Liver (tissue), 9 donors: ENCODE data around the gene ACTN1. TPM values are rescaled to one million over a fixed set of nuclear protein-coding genes. Genes with fewer than 3 reads are reported as not detected.

Experiments
- DNase-seq: peaks from one replicate; pipeline ENCODE4 v3.0.0-alpha.2; 2017; ENCODE audit warnings: low spot score
- H3K27ac ChIP-seq, 2 donors: one replicate each; pipeline ENCODE4 v1.7.0; 2013; ENCODE audit warnings: inconsistent platforms in 2 of 2, low read length in 2 of 2, control low read depth in 1 of 2, low read depth in 1 of 2, mild to moderate bottlenecking in 1 of 2
- H3K27me3 ChIP-seq, 4 donors: one replicate each; pipeline versions ENCODE4 v1.6.1 to v1.7.0; 2013; ENCODE audit warnings: low read length in 3 of 4, inconsistent platforms in 1 of 4, mild to moderate bottlenecking in 1 of 4, moderate library complexity in 1 of 4; ENCODE audit not compliant: control insufficient read depth in 4 of 4, insufficient read depth in 4 of 4
- H3K36me3 ChIP-seq, 4 donors: one replicate each; pipeline versions ENCODE4 v1.6.1 to v1.7.0; 2013; ENCODE audit warnings: low read length in 3 of 4, mild to moderate bottlenecking in 3 of 4, low read depth in 1 of 4, moderate library complexity in 1 of 4; ENCODE audit not compliant: control insufficient read depth in 4 of 4, insufficient read depth in 3 of 4
- H3K4me1 ChIP-seq, 4 donors: one replicate each; pipeline versions ENCODE4 v1.6.1 to v1.7.0; 2013; ENCODE audit warnings: low read length in 3 of 4, mild to moderate bottlenecking in 3 of 4, moderate library complexity in 1 of 4; ENCODE audit not compliant: control insufficient read depth in 4 of 4, insufficient read depth in 4 of 4
- H3K4me3 ChIP-seq, 3 donors: one replicate each; pipeline versions ENCODE4 v1.6.1 to v1.7.0; 2013; ENCODE audit warnings: low read length in 3 of 3, control low read depth in 1 of 3, low read depth in 1 of 3, mild to moderate bottlenecking in 1 of 3
- H3K9ac ChIP-seq, 2 donors: one replicate each; pipeline ENCODE4 v1.7.0; 2013; ENCODE audit warnings: low read length in 2 of 2, mild to moderate bottlenecking in 2 of 2, moderate library complexity in 2 of 2, control low read depth in 1 of 2, low read depth in 1 of 2
- H3K9me3 ChIP-seq, 4 donors: one replicate each; pipeline versions ENCODE4 v1.6.1 to v1.7.0; 2013; ENCODE audit warnings: low read length in 3 of 4; ENCODE audit not compliant: control insufficient read depth in 4 of 4
- ATF3 ChIP-seq: IDR thresholded peaks from 2 replicates; pipeline ENCODE4 v1.6.1; 2016; ENCODE audit warnings: antibody characterized with exemption
- EGR1 ChIP-seq, 2 donors: IDR thresholded peaks; 2 replicates each; pipeline ENCODE4 v1.6.1; 2016 to 2018; ENCODE audit warnings: antibody characterized with exemption in 2 of 2, low read depth in 2 of 2
- FOXA1 ChIP-seq: IDR thresholded peaks from 2 replicates; pipeline ENCODE4 v1.6.1; 2016; ENCODE audit warnings: antibody characterized with exemption
- FOXA2 ChIP-seq: IDR thresholded peaks from 2 replicates; pipeline ENCODE4 v1.6.1; 2016; ENCODE audit warnings: antibody characterized with exemption
- GABPA ChIP-seq, 2 donors: IDR thresholded peaks in 1 of 2; conservative IDR thresholded peaks in 1 of 2; 2 replicates each; pipeline ENCODE4 v1.6.1; 2016; ENCODE audit warnings: antibody characterized with exemption in 2 of 2, mild to moderate bottlenecking in 1 of 2, moderate library complexity in 1 of 2
- HNF4A ChIP-seq, 2 donors: conservative IDR thresholded peaks; 2 replicates each; pipeline ENCODE4 v1.6.1; 2016; ENCODE audit warnings: antibody characterized with exemption in 2 of 2, mild to moderate bottlenecking in 2 of 2
- HNF4G ChIP-seq: IDR thresholded peaks from 2 replicates; pipeline ENCODE4 v1.6.1; 2016; ENCODE audit warnings: antibody characterized with exemption
- JUND ChIP-seq, 2 donors: IDR thresholded peaks; 2 replicates each; pipeline ENCODE4 v1.6.1; 2016; ENCODE audit warnings: antibody characterized with exemption in 2 of 2
- MAX ChIP-seq: IDR thresholded peaks from 2 replicates; pipeline ENCODE4 v1.6.1; 2016; ENCODE audit warnings: antibody characterized with exemption
- NR2F2 ChIP-seq: IDR thresholded peaks from 2 replicates; pipeline ENCODE4 v1.6.1; 2016; ENCODE audit warnings: antibody characterized with exemption
- RAD21 ChIP-seq, 2 donors: IDR thresholded peaks; 2 replicates each; pipeline ENCODE4 v1.6.1; 2016; ENCODE audit warnings: antibody characterized with exemption in 2 of 2, mild to moderate bottlenecking in 2 of 2
- REST ChIP-seq: IDR thresholded peaks from 2 replicates; pipeline ENCODE4 v1.6.1; 2016; ENCODE audit warnings: antibody characterized with exemption, mild to moderate bottlenecking
- RXRA ChIP-seq, 2 donors: IDR thresholded peaks; 2 replicates each; pipeline ENCODE4 v1.6.1; 2017 to 2018; ENCODE audit warnings: antibody characterized with exemption in 2 of 2, mild to moderate bottlenecking in 1 of 2
- SP1 ChIP-seq: IDR thresholded peaks from 2 replicates; pipeline ENCODE4 v1.6.1; 2018; ENCODE audit warnings: antibody characterized with exemption, mild to moderate bottlenecking
- TAF1 ChIP-seq: conservative IDR thresholded peaks from 2 replicates; pipeline ENCODE4 v1.6.1; 2016; ENCODE audit warnings: antibody characterized with exemption, mild to moderate bottlenecking
- YY1 ChIP-seq: IDR thresholded peaks from 2 replicates; pipeline ENCODE4 v1.6.1; 2016; ENCODE audit warnings: antibody characterized with exemption, mild to moderate bottlenecking
- WGBS: extraction: QIAGEN DNeasy Blood & Tissue Kit; methylation state at CpG from one replicate; pipeline ENCODE4 v1.1.7; 2013; 5-methylcytosine and 5-hydroxymethylcytosine counted together
- polyA plus RNA-seq, 2 donors: library from polyadenylated mRNA; stranded (reverse) in 1 of 2; unstranded in 1 of 2; fragments of 200-250 nt in 1 of 2; fragments of >200 nt in 1 of 2; fragmentation: Nextera tagmentation in 1 of 2; extraction: Ambion mirVana in 1 of 2; gene quantifications; one replicate each; pipeline versions ENCODE4 v1.2.1 to v1.2.3, GENCODE V29; 2013 to 2015
- total RNA-seq, 2 donors: library from RNA; depleted of rRNA; stranded (reverse); fragments of >200 nt; gene quantifications; one replicate each; pipeline ENCODE4 v1.2.3, GENCODE V29; 2014
- TF ChIP-seq, protein P1 (sequence below): fragments of 150-350 bp; IDR thresholded peaks from 2 replicates; pipeline ENCODE4 v1.5.1; 2017; ENCODE audit warnings: improper control_type of control experiment, low read depth, low read length; ENCODE audit not compliant: missing input control
- TF ChIP-seq, protein P2 (sequence below): IDR thresholded peaks from 2 replicates; pipeline ENCODE4 v1.6.1; 2016; ENCODE audit warnings: antibody characterized with exemption
- donor health status: healthy.
- donor health status: healthy.
- donor health status: healthy.
- donor health status: healthy.
- donor health status: healthy.

The ACTN1 gene
- total and polyA plus RNA-seq, 4 donors = 36.2 to 100 (median 63.1) TPM

DNA sequence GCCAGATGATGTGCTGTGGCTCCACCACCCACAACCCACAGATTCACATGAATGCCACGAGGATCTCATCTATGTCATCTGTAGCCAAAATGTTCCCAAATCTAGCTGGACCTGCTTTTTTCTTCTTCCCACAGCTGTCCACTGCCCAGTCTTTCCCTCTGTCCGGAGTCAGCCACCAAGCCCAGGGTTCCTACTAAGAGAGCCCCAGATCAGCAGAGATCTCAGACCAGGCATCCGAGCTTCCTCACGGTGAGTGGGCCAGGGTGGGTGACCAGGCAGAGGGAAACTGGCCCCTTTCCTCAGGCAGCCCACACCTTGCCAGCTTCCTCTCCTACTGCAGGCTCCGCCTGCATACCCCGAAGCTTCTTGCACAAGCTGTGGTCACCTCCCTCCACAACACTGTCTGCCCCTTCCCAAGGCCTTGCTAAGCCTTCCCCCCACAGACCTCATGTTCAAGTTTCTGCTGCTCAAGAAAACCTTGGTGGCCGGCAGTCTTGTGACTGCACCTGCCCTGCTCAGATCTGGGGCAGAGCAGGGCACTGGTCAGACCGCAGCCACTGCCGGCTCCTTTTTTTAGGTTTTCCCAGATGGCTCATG is 81.4 kb downstream of the ACTN1 start:
- Histone ChIP-seq H3K36me3 (peaks cover 17 to 72% (median 47%) of the 10 kb centered on the region in 4 donors), H3K9me3 (no peaks in the 10 kb centered on the region), H3K4me3 (no peak overlapping the region), H3K27ac (no peak overlapping the region), H3K27me3 (no peaks in the 10 kb centered on the region), H3K9ac (no peak overlapping the region), H3K4me1 (peaks cover 0 to 3% (median 2%) of the 10 kb centered on the region in 4 donors)
- 88% methylated on average over 9 of the region's 9 CpGs for WGBS
- DNase-seq = no peak
- TF ChIP-seq REST (no peak), ATF3 (no peak), RXRA (IDR thresholded peaks at IDR 0.05) (no peak), SP1 (no peak), NR2F2 (no peak), FOXA1 (no peak), GABPA (IDR thresholded peaks at IDR 0.05 in 1 of 2, conservative IDR thresholded peaks at IDR 0.05 in 1 of 2) (no peak), FOXA2 (no peak), JUND (IDR thresholded peaks at IDR 0.05) (no peak), RAD21 (IDR thresholded peaks at IDR 0.05) (no peak), HNF4G (no peak), YY1 (no peak), HNF4A (conservative IDR thresholded peaks at IDR 0.05) (no peak), MAX (no peak), TAF1 (no peak), EGR1 (IDR thresholded peaks at IDR 0.05; ENCODE audit: low read depth in 2 of 2) (no peak)
- TF ChIP-seq, protein P1, sequence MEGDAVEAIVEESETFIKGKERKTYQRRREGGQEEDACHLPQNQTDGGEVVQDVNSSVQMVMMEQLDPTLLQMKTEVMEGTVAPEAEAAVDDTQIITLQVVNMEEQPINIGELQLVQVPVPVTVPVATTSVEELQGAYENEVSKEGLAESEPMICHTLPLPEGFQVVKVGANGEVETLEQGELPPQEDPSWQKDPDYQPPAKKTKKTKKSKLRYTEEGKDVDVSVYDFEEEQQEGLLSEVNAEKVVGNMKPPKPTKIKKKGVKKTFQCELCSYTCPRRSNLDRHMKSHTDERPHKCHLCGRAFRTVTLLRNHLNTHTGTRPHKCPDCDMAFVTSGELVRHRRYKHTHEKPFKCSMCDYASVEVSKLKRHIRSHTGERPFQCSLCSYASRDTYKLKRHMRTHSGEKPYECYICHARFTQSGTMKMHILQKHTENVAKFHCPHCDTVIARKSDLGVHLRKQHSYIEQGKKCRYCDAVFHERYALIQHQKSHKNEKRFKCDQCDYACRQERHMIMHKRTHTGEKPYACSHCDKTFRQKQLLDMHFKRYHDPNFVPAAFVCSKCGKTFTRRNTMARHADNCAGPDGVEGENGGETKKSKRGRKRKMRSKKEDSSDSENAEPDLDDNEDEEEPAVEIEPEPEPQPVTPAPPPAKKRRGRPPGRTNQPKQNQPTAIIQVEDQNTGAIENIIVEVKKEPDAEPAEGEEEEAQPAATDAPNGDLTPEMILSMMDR = no peak
- TF ChIP-seq, protein P2, sequence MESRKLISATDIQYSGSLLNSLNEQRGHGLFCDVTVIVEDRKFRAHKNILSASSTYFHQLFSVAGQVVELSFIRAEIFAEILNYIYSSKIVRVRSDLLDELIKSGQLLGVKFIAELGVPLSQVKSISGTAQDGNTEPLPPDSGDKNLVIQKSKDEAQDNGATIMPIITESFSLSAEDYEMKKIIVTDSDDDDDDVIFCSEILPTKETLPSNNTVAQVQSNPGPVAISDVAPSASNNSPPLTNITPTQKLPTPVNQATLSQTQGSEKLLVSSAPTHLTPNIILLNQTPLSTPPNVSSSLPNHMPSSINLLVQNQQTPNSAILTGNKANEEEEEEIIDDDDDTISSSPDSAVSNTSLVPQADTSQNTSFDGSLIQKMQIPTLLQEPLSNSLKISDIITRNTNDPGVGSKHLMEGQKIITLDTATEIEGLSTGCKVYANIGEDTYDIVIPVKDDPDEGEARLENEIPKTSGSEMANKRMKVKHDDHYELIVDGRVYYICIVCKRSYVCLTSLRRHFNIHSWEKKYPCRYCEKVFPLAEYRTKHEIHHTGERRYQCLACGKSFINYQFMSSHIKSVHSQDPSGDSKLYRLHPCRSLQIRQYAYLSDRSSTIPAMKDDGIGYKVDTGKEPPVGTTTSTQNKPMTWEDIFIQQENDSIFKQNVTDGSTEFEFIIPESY = no peak
